Stimulated activated CD4-positive, alpha-beta T cell treated with anti-CD3 and anti-CD28 coated beads, Interleukin-12 subunit alpha, Interleukin-12 subunit beta, amount 100 ng/mL, for 24 hours (primary cell): ENCODE results near the gene FITM2.

Source experiments
- DNase-seq, 2 experiments: peaks; one replicate each; pipeline ENCODE4 v3.0.0-alpha.2; 2020; ENCODE audit warnings: low read depth in 2 of 2

FITM2 gene

DNA sequence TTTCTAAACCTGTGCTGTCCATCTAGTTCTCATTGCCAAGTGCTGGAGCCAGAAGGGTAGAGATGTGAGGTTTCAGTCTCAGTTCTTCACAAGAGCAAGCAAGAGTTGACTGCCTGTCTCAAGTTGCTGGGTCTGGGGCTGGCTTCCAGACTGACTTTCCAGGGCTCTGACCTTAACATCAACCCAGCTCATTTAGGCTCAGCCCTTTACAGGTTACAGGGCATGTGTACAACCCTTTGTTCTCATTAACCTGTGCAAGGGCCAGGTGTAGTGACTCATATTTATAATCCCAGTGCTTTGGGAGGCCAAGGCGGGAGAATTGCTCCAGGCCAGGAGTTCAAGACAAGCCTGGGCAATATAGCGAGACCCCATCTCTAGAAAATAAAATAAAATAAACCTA lies 30.6 kb downstream of the FITM2 start:
- no peak for DNase-seq

DNA sequence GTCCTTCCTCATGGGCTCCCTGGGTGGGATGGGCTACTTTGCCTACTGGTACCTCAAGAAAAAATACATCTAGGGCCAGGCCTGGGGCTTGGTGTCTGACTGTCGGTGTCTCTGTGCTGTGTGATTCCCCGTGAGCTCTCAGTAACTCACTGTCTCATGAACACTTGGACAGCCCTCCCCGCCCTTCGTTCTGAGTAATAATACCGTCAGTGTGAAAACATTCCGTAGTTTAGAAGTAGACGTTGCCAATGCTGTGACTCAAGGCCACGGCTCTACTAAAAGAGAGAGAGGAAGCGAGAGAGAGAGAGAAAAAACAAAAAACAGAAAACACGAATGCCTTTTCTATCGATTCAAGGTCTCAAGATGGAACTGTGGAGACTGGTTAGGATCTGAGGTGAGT lies 31.8 kb downstream of the FITM2 start:
- no peak for DNase-seq

DNA sequence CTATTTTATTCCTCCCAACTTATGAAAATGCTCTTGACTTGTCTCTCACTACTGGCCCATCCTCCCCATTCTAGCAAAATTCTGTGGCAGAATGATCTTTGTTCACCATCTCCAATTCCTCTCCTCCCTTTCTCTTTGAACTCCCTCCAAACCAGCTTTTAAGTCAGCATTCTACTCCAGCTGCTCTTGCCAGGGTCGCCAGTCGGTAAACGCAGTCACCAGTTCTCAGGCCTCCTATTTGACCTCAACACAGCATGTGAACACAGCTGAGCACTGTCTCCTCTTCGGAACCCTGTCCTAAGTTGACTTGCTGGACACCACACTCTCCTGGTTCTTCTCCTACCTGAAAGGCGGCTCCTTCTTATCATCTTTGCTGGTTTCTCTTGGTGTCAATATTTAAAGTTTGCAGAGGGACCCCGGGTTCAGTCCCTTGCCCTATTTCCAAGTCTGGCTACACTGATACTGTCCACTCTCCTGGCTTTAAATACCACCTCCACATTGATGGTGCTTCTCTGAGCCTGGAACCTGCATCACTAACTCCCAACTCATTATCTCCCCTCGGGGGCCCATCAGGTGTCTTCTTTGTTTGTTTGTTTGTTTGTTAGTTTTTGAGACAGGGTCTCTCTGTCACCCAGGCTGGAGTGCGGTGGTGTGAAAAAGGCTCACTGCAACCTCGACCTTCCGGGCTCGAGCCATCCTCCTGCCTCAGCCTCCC lies 36.5 kb downstream of the FITM2 start:
- no peak for DNase-seq

DNA sequence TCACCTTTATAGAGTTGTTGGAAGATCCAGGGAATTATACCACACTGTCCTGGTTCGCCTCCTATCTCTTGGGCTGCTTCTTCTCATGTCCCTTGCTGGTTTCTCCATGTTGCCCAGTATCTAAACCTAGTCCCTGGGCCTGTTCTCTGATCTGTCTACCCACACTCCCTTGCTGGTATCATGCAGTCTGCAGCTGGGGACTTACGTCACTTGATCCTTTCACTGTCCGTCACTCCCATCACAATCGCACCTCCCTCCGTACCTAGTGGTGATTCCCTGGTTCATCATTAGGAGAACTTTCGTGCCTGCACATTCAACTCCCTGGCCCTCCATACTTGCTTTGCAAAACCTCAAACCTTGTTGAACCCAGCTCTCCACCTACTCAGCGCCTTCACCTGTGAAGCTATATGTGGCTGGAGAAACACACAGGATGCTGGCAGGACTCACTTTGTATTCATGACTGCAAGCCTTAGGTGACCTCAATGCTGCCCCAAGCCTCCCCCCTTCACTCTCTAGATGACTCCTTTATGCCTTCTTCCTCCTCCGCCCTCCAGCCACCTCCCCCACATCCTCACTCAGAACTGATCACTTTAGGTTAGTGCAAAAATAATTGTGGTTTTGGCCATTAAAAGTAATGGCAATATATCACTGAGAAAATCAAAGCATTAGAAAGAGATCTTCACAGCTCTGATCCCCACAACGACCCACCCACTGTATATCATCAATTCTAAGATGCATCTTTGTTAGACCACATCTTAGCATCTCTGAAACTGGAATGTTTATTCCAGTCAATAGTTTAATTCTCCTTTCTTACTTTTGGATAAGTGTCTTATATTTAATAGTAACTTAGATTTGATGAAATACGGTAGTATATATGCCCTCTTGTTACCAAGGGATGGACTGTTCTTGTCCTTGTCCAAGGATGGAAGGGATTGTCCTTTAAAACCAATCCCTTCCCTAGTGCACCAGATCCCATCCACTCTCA lies 37.5 kb downstream of the FITM2 start:
- no peak for DNase-seq

DNA sequence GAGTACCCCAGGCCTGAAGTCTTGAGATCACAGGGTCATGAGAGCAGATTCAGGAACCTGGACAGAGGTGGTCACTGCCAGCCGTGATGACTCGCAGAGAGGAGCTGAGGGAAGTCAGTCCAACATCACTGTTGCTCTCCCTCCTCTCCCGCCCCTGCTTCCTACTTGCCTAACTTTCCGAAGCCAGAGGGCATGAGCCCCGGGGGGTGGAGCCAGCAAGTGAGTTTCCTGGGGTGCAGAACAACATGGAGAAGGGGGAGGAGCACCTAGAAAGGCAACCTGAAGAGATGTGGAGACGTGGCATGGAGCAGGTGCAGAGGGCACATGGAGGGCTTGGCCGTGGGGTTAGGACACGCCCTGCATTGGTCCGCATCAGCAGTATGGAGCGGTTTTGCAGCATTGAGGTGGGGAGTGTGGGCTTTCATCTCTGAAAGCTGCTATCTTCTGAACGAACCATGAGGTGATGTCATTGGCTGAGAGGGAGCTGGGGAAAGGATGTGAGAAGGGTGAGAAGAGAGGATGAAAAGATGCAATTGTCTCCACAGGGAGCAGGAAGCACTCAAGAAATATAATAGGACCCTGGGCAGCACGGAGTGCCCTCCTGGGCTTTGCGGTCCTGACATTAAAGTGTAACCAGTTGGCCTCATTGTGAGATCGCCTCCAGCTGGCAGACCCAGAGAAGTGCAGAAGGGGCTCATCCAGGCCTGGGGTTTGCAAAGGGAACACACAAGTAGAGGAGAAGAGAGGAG lies 38.9 kb downstream of the FITM2 start:
- DNase-seq = no peak

DNA sequence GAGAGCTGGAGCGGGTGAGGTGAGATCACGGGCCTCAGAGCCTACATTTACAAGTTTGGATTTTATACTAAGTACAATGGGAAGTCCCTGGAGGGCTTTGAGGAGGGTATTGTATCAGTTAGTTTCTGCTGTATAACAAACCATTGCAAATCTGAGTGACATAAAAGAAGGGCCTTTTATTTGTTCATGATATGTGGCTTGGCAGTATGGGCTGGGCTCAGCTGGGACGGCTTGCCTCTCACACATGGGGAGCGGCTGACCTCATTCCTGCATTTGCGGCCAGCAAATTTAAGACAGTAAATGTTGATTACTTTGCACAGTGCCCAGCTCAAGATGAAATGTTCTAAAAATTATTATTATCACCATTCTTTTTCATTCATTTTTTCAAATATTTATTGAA lies 42.2 kb downstream of the FITM2 start:
- no peak for DNase-seq

DNA sequence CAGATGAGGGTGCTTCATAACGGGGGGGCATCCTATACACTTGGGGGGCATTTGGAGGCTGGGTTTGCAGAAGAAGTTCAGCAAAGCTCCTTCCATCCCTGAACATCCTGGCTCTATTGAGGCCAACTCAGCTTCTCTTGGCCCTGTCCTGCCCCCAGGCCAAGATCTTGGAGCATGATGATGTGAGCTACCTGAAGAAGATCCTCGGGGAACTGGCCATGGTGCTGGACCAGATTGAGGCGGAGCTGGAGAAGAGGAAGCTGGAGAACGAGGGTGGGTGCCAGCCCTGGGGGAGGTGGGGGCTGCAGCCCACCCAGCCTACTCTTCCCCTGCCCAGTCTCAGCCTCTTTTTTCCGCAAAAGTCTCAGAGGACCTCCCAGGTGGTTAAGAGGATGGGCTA lies 46.7 kb downstream of the FITM2 start:
- no peak for DNase-seq

DNA sequence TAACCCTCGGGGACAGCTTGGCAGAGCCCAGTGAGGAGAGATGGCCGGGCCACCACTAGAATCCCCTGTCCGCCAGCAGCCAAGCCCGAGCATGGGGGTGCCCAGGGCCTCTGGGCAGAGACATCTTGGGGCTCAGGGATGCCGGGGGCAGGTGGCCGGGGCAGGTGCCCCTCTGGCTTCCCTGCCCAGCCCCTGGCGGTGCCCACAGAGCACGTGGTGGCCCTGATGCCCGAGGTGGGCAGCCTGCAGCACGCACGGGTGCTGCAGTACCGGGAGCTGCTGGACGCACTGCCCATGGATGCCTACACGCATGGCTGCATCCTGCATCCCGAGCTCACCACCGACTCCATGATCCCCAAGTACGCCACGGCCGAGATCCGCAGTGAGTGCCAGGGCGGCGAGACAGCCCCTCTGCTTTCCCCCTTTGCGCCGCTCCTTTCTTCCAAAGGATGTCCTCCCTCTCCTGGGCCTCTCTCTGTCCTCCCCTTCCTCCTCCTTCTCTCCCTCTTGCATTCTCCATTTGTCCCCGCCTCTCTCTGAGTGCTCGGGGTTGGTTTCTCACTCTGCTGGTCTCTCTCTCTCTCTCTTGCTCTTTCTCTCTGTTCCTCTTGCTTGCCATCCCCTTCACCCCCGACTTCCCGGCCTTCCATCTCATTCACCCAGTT lies 52.6 kb downstream of the FITM2 start:
- no peak for DNase-seq

DNA sequence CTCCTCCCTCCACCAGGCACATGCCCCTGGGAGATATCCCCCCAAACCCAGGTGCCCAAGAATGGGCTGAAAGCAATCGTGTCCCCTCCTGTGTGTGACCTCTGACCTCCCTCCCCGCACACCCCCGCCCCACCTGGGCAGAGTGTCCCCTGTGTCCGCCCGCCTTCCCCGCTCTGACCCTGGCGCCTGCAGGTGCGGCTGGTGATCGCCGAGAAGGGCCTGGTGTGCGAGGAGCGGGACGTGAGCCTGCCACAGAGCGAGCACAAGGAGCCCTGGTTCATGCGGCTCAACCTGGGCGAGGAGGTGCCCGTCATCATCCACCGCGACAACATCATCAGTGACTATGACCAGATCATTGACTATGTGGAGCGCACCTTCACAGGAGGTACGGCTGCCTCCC lies 54.0 kb downstream of the FITM2 start:
- no peak for DNase-seq

DNA sequence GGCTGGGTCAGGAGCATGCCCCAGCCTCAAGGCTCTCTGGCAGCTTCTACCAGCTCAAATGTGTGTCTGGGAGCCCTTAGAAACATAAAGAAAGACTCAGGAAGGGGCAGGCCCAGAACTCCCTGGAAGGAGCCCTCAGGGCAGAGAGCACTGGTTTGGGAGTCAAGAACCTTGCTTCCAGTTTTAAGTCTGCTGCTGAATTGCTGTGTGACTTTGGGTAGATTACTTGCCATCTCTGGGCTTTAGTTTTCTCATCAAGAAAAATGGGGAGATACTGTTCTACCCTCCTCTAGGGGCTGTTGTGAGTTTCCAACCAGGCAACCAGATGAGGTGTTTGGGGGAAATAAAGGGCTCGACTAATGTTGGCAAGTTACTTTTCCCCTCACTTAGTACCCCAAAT lies 55.1 kb downstream of the FITM2 start:
- no peak for DNase-seq

DNA sequence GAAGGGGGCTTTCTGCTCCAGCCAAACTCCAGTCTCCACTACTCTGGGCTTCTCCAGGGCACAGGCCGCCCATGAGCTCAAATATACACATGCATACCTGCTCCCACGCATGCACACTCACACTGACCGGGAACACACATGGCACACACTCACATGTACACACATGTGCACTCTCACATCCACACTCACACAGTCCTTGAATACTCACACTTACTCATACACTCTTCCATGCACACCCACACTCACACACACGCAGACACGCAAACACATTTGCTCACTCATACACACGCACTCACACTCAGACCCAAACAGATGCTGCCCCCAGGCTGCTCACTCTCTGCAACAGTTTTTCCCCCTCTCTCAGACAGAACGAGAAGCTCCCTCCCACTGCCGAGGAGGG lies 56.9 kb downstream of the FITM2 start:
- DNase-seq = no peak

DNA sequence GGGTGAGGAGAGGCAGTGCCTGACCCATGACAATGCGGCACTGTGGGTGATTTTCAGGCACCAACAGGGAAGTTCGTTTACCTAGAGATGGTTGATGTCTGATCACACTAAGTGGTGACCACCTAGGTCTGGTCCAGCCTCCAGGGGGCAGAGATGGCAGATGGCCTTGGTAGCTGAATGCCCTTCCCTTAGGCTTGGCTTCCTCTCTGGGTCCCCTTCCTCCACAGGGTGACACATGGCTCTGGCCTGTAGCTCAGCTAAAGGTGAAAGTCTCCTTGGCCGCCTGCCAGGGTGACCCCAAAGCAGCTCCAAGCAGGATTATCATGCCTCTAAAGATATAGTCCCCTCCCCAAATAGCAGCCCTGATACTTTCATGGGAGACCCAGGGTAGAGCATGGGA lies 57.5 kb downstream of the FITM2 start:
- DNase-seq = no peak
